HEK293 (cell line): ENCODE data around the gene GTSE1.

Source experiments
- ATF2 ChIP-seq: fragments of 450-650 bp; formaldehyde crosslinking; IDR thresholded peaks from 2 replicates; pipeline ENCODE4 v1.5.1; 2016; ENCODE audit warnings: missing biosample characterization, missing genetic modification characterization, low read depth
- GLIS1 ChIP-seq: fragments of 450-650 bp; formaldehyde crosslinking; IDR thresholded peaks from 2 replicates; pipeline ENCODE4 v1.5.1; 2016; ENCODE audit warnings: missing biosample characterization, missing genetic modification characterization
- HIC1 ChIP-seq: fragments of 450-650 bp; formaldehyde crosslinking; IDR thresholded peaks from 2 replicates; pipeline ENCODE4 v1.5.1; 2016; ENCODE audit warnings: missing biosample characterization, missing genetic modification characterization
- HOXD13 ChIP-seq: sonication (generic); formaldehyde crosslinking; IDR thresholded peaks from 2 replicates; pipeline ENCODE4 v1.8.0; 2022; ENCODE audit warnings: missing genetic modification reagents, borderline replicate concordance
- KLF8 ChIP-seq: fragments of 450-650 bp; formaldehyde crosslinking; IDR thresholded peaks from 2 replicates; pipeline ENCODE4 v1.5.1; 2016; ENCODE audit warnings: missing biosample characterization, missing genetic modification characterization
- PATZ1 ChIP-seq: fragments of 450-650 bp; formaldehyde crosslinking; IDR thresholded peaks from 2 replicates; pipeline ENCODE4 v1.5.1; 2016; ENCODE audit warnings: missing biosample characterization, missing genetic modification characterization
- PRDM2 ChIP-seq: fragments of 450-650 bp; formaldehyde crosslinking; IDR thresholded peaks from 2 replicates; pipeline ENCODE4 v1.5.1; 2016; ENCODE audit warnings: missing biosample characterization, missing genetic modification characterization, borderline replicate concordance
- SETDB1 ChIP-seq: IDR thresholded peaks from one replicate; pipeline ENCODE4 v1.6.1; 2017; ENCODE audit warnings: mild to moderate bottlenecking, low read length, moderate library complexity, mixed read lengths; ENCODE audit not compliant: insufficient read length
- SP7 ChIP-seq: fragments of 450-650 bp; formaldehyde crosslinking; IDR thresholded peaks from 2 replicates; pipeline ENCODE4 v1.5.1; 2016; ENCODE audit warnings: missing biosample characterization, missing genetic modification characterization
- ZBTB21 ChIP-seq: fragments of 450-650 bp; formaldehyde crosslinking; IDR thresholded peaks from 2 replicates; pipeline ENCODE4 v1.5.1; 2017; ENCODE audit warnings: missing biosample characterization, missing genetic modification characterization
- ZFP41 ChIP-seq: fragments of 450-650 bp; formaldehyde crosslinking; IDR thresholded peaks from 2 replicates; pipeline ENCODE4 v1.5.1; 2016; ENCODE audit warnings: missing biosample characterization, missing genetic modification characterization, borderline replicate concordance
- ZNF132 ChIP-seq: fragments of 450-650 bp; formaldehyde crosslinking; IDR thresholded peaks from 2 replicates; pipeline ENCODE4 v1.5.1; 2017; ENCODE audit warnings: missing biosample characterization, missing genetic modification characterization, borderline replicate concordance
- ZNF138 ChIP-seq: fragments of 450-650 bp; formaldehyde crosslinking; IDR thresholded peaks from 2 replicates; pipeline ENCODE4 v1.5.1; 2016; ENCODE audit warnings: missing biosample characterization, missing genetic modification characterization, borderline replicate concordance
- ZNF202 ChIP-seq: fragments of 450-650 bp; formaldehyde crosslinking; IDR thresholded peaks from 2 replicates; pipeline ENCODE4 v1.5.1; 2016; ENCODE audit warnings: missing biosample characterization, missing genetic modification characterization, borderline replicate concordance
- ZNF221 ChIP-seq: fragments of 450-650 bp; formaldehyde crosslinking; IDR thresholded peaks from 2 replicates; pipeline ENCODE4 v1.5.1; 2017; ENCODE audit warnings: missing biosample characterization, missing genetic modification characterization, borderline replicate concordance
- ZNF24 ChIP-seq: fragments of 450-650 bp; formaldehyde crosslinking; IDR thresholded peaks from 2 replicates; pipeline ENCODE4 v1.5.1; 2016; ENCODE audit warnings: missing biosample characterization, missing genetic modification characterization
- ZNF248 ChIP-seq: fragments of 450-650 bp; formaldehyde crosslinking; IDR thresholded peaks from 2 replicates; pipeline ENCODE4 v1.5.1; 2017; ENCODE audit warnings: missing biosample characterization, missing genetic modification characterization
- ZNF266 ChIP-seq: fragments of 450-650 bp; formaldehyde crosslinking; IDR thresholded peaks from 2 replicates; pipeline ENCODE4 v1.5.1; 2016; ENCODE audit warnings: missing biosample characterization, missing genetic modification characterization, low read depth
- ZNF274 ChIP-seq, 2 experiments: fragments of 200-500 bp in 1 of 2; fragments of 450-650 bp in 1 of 2; sonication (Bioruptor generic) in 1 of 2; formaldehyde crosslinking in 1 of 2; IDR thresholded peaks; 2 replicates each; pipeline versions ENCODE4 v1.5.1 to v1.6.1; 2014 to 2016; ENCODE audit warnings: borderline replicate concordance in 1 of 2, inconsistent platforms in 1 of 2, low read length in 1 of 2, missing biosample characterization in 1 of 2, missing genetic modification characterization in 1 of 2
- ZNF48 ChIP-seq: fragments of 450-650 bp; formaldehyde crosslinking; IDR thresholded peaks from 2 replicates; pipeline ENCODE4 v1.5.1; 2016; ENCODE audit warnings: missing biosample characterization, missing genetic modification characterization
- ZNF623 ChIP-seq: fragments of 450-650 bp; formaldehyde crosslinking; IDR thresholded peaks from 2 replicates; pipeline ENCODE4 v1.5.1; 2016; ENCODE audit warnings: missing biosample characterization, missing genetic modification characterization
- ZNF645 ChIP-seq: fragments of 450-650 bp; formaldehyde crosslinking; IDR thresholded peaks from 2 replicates; pipeline ENCODE4; 2016; ENCODE audit warnings: missing biosample characterization, missing genetic modification characterization
- ZNF76 ChIP-seq: fragments of 450-650 bp; formaldehyde crosslinking; IDR thresholded peaks from 2 replicates; pipeline ENCODE4; 2016; ENCODE audit warnings: low read depth, missing biosample characterization, missing genetic modification characterization, borderline replicate concordance

Gene GTSE1

GRCh38 chr22:46296257-46297150 is at the start of gene GTSE1 (continued):
- peak; percentile 69 for TF ChIP-seq HIC1 (tag by site-specific recombination)
- no peak for TF ChIP-seq ZBTB21 (tag by site-specific recombination)
- no peak for TF ChIP-seq ATF2 (tag by site-specific recombination)
- no peak for TF ChIP-seq ZNF274 (IDR thresholded peaks at IDR 0.05; ENCODE audit: low read length)
- TF ChIP-seq ZNF274 (tag by site-specific recombination; IDR thresholded peaks at IDR 0.05; ENCODE audit: borderline replicate concordance) = no peak
- TF ChIP-seq ZNF132 (tag by site-specific recombination) = no peak
- TF ChIP-seq SP7 (tag by site-specific recombination) = peak; percentile 64
- TF ChIP-seq ZNF248 (tag by site-specific recombination) = no peak
- no peak for TF ChIP-seq ZFP41 (tag by site-specific recombination)
- no peak for TF ChIP-seq ZNF48 (tag by site-specific recombination)
- 0 out of 2 replicates have a peak, but pooled peaks have one; percentile 13 for TF ChIP-seq KLF8 (tag by site-specific recombination)
- no peak for TF ChIP-seq ZNF645 (tag by site-specific recombination)
- TF ChIP-seq PATZ1 (tag by site-specific recombination) = peak; percentile 34
- no peak for TF ChIP-seq PRDM2 (tag by site-specific recombination)
- no peak for TF ChIP-seq ZNF138 (tag by site-specific recombination)
- TF ChIP-seq ZNF76 (tag by site-specific recombination) = peak; percentile 88
- no peak for TF ChIP-seq HOXD13 (CRISPR knock-in tag)
- peak; percentile 86 for TF ChIP-seq ZNF24 (tag by site-specific recombination)
- TF ChIP-seq ZNF221 (tag by site-specific recombination) = no peak
- no peak for TF ChIP-seq SETDB1
- TF ChIP-seq ZNF266 (tag by site-specific recombination) = no peak
- TF ChIP-seq ZNF202 = no peak
- TF ChIP-seq GLIS1 = peak; percentile 39; the same call in 1 of the 2 replicates
- TF ChIP-seq ZNF623 = no peak
